Neuronal stem cell (in vitro differentiated cells): ENCODE results near the gene AHCTF1.
"Not testable (repeated sequence)": the region's sequence is repeated elsewhere in the genome, so short reads cannot be mapped to it uniquely, and the experiment has no call there.

Experiments used
- DNase-seq: peaks from one replicate; pipeline ENCODE4 v3.0.0-alpha.2; 2013; ENCODE audit warnings: low spot score
- H2AFZ ChIP-seq: one replicate; pipeline ENCODE4 v1.6.1; 2013; ENCODE audit warnings: mild to moderate bottlenecking, low read length, inconsistent platforms
- H2AK5ac ChIP-seq: 2 replicates; pipeline ENCODE4 v1.6.1; 2013; ENCODE audit warnings: low read depth, mild to moderate bottlenecking, inconsistent platforms, low read length, moderate library complexity, mixed read lengths
- H2BK120ac ChIP-seq: 2 replicates; pipeline ENCODE4 v1.6.1; 2013; ENCODE audit warnings: low read depth, mild to moderate bottlenecking, inconsistent platforms, low read length, moderate library complexity, mixed read lengths
- H2BK12ac ChIP-seq: one replicate; pipeline ENCODE4 v1.6.1; 2013; ENCODE audit warnings: low read length, inconsistent platforms
- H2BK15ac ChIP-seq: 2 replicates; pipeline ENCODE4 v1.6.1; 2013; ENCODE audit warnings: mild to moderate bottlenecking, low read length, inconsistent platforms, mixed read lengths
- H2BK5ac ChIP-seq: one replicate; pipeline ENCODE4 v1.6.1; 2013; ENCODE audit warnings: inconsistent platforms, mild to moderate bottlenecking, low read length, moderate library complexity
- H3K14ac ChIP-seq: one replicate; pipeline ENCODE4 v1.6.1; 2013; ENCODE audit warnings: low read length, inconsistent platforms
- H3K18ac ChIP-seq: 2 replicates; pipeline ENCODE4 v1.6.1; 2013; ENCODE audit warnings: low read length, inconsistent platforms
- H3K23ac ChIP-seq: 2 replicates; pipeline ENCODE4 v1.6.1; 2013; ENCODE audit warnings: low read depth, mild to moderate bottlenecking, mixed read lengths, low read length, inconsistent platforms; ENCODE audit not compliant: poor library complexity
- H3K27ac ChIP-seq: replicated peaks from 3 replicates; pipeline ENCODE4 v1.5.1; 2013; ENCODE audit warnings: low read length, inconsistent platforms
- H3K27me3 ChIP-seq, 3 experiments: 2 replicates each; pipeline ENCODE4 v1.6.1; 2013; ENCODE audit warnings: low read length in 3 of 3, mild to moderate bottlenecking in 2 of 3, inconsistent platforms in 1 of 3, low read depth in 1 of 3, mixed read lengths in 1 of 3, moderate library complexity in 1 of 3; ENCODE audit not compliant: control insufficient read depth in 3 of 3, insufficient read depth in 3 of 3
- H3K36me3 ChIP-seq, 2 donors: replicated peaks in 1 of 2; 2 replicates each; pipeline ENCODE4 v1.6.1; 2013; ENCODE audit warnings: low read length in 2 of 2; ENCODE audit not compliant: control insufficient read depth in 2 of 2, insufficient read depth in 2 of 2
- H3K4ac ChIP-seq: 2 replicates; pipeline ENCODE4 v1.6.1; 2013; ENCODE audit warnings: inconsistent platforms, mild to moderate bottlenecking, low read length, moderate library complexity
- H3K4me1 ChIP-seq, 2 donors: 1 replicate in 1 of 2; 2 replicates in 1 of 2; pipeline ENCODE4 v1.6.1; 2013; ENCODE audit warnings: low read length in 2 of 2, low read depth in 1 of 2; ENCODE audit not compliant: control insufficient read depth in 2 of 2, insufficient read depth in 1 of 2
- H3K4me2 ChIP-seq: one replicate; pipeline ENCODE4 v1.6.1; 2013; ENCODE audit warnings: mild to moderate bottlenecking, low read length, inconsistent platforms; ENCODE audit not compliant: insufficient read depth, poor library complexity, severe bottlenecking
- H3K4me3 ChIP-seq, 2 donors: 2 replicates each; pipeline ENCODE4 v1.5.1; 2013; ENCODE audit warnings: low read length in 2 of 2, mild to moderate bottlenecking in 2 of 2, inconsistent platforms in 1 of 2, moderate library complexity in 1 of 2
- H3K79me1 ChIP-seq: one replicate; pipeline ENCODE4 v1.6.1; 2013; ENCODE audit warnings: low read depth, mild to moderate bottlenecking, inconsistent platforms, low read length, moderate library complexity
- H3K9ac ChIP-seq: one replicate; pipeline ENCODE4 v1.6.1; 2013; ENCODE audit warnings: mild to moderate bottlenecking, low read depth, low read length, inconsistent platforms; ENCODE audit not compliant: poor library complexity
- H3K9me3 ChIP-seq, 2 donors: replicated peaks in 1 of 2; 2 replicates each; pipeline versions ENCODE3 to v1.6.1; 2013; ENCODE audit warnings: low read length in 2 of 2, mild to moderate bottlenecking in 2 of 2, inconsistent platforms in 1 of 2, low read depth in 1 of 2, mixed read lengths in 1 of 2, moderate library complexity in 1 of 2; ENCODE audit not compliant: control insufficient read depth in 2 of 2, insufficient read depth in 1 of 2
- H4K8ac ChIP-seq: one replicate; pipeline ENCODE4 v1.6.1; 2013; ENCODE audit warnings: low read depth, mild to moderate bottlenecking, inconsistent platforms, low read length, moderate library complexity
- H4K91ac ChIP-seq: one replicate; pipeline ENCODE4 v1.6.1; 2013; ENCODE audit warnings: low read length, low read depth, mild to moderate bottlenecking, inconsistent platforms; ENCODE audit not compliant: poor library complexity
- WGBS, 2 donors: extraction: QIAGEN DNeasy Blood & Tissue Kit; methylation state at CpG; one replicate each; pipeline ENCODE4 v1.1.7; 2013; ENCODE audit warnings: missing lambda C conversion rate in 2 of 2, mixed read lengths in 1 of 2; ENCODE audit not compliant: insufficient read length in 2 of 2, insufficient replicate concordance in 1 of 2; ENCODE audit errors: extremely low coverage in 2 of 2; 5-methylcytosine and 5-hydroxymethylcytosine counted together

The AHCTF1 gene

GRCh38 chr1:246840761-246841160, 91.0 kb downstream of the AHCTF1 start:
- H3K36me3 ChIP-seq, result peaks cover 11 to 73% of the 10 kb centered on the region in 2 donors
- not testable (repeated sequence) for H3K4me3 ChIP-seq, H3K27ac ChIP-seq, H3K9me3 ChIP-seq, DNase-seq, H3K18ac ChIP-seq, H3K4me2 ChIP-seq, H3K23ac ChIP-seq, H3K14ac ChIP-seq, H3K27me3 ChIP-seq, H3K9ac ChIP-seq, H3K4ac ChIP-seq, H4K8ac ChIP-seq, H2BK120ac ChIP-seq, H2BK12ac ChIP-seq, H3K79me1 ChIP-seq, H3K4me1 ChIP-seq, H2BK15ac ChIP-seq, H2AFZ ChIP-seq, H2AK5ac ChIP-seq, H2BK5ac ChIP-seq, H4K91ac ChIP-seq
- WGBS, 2 donors, result no CpG with 5 or more reads among the region's 3 CpGs

GRCh38 chr1:246838118-246838456, 93.7 kb downstream of the AHCTF1 start:
- H3K4me2 ChIP-seq, result no peak overlapping the region
- no peak overlapping the region for H3K9ac ChIP-seq
- H2AFZ ChIP-seq, result no peak overlapping the region
- no peak overlapping the region for H4K91ac ChIP-seq
- H3K18ac ChIP-seq, result no peak overlapping the region
- no peak overlapping the region for H3K23ac ChIP-seq
- H2BK15ac ChIP-seq, result no peak overlapping the region
- no peak overlapping the region for H2BK12ac ChIP-seq
- peaks cover 3 to 47% of the 10 kb centered on the region in 2 donors for H3K36me3 ChIP-seq
- H3K4me3 ChIP-seq, result no peak overlapping the region
- no peak overlapping the region for H3K4ac ChIP-seq
- no CpG with 5 or more reads among the region's 2 CpGs for WGBS, 2 donors
- H2AK5ac ChIP-seq, result no peak overlapping the region
- H3K79me1 ChIP-seq, result no peaks in the 10 kb centered on the region
- no peak overlapping the region for H2BK120ac ChIP-seq
- H3K14ac ChIP-seq, result no peak overlapping the region
- no peak overlapping the region for H4K8ac ChIP-seq
- no peaks in the 10 kb centered on the region for H3K27me3 ChIP-seq
- H3K4me1 ChIP-seq, result no peaks in the 10 kb centered on the region
- H3K9me3 ChIP-seq, result no peaks in the 10 kb centered on the region
- no peak overlapping the region for H2BK5ac ChIP-seq
- H3K27ac ChIP-seq, result no peak overlapping the region
- DNase-seq, result no peak

GRCh38 chr1:246837418-246838117, 94.2 kb downstream of the AHCTF1 start:
- H3K4me3 ChIP-seq, result no peak overlapping the region
- no peak overlapping the region for H3K4ac ChIP-seq
- no peak overlapping the region for H3K18ac ChIP-seq
- no peak overlapping the region for H2AFZ ChIP-seq
- DNase-seq, result no peak
- H3K23ac ChIP-seq, result no peak overlapping the region
- H2AK5ac ChIP-seq, result no peak overlapping the region
- no peak overlapping the region for H2BK12ac ChIP-seq
- H3K27me3 ChIP-seq, result no peaks in the 10 kb centered on the region
- no peak overlapping the region for H3K4me2 ChIP-seq
- H3K4me1 ChIP-seq, result no peaks in the 10 kb centered on the region
- no peaks in the 10 kb centered on the region for H3K9me3 ChIP-seq
- H3K36me3 ChIP-seq, result peaks cover 0 to 42% of the 10 kb centered on the region in 2 donors
- no peak overlapping the region for H3K27ac ChIP-seq
- no peak overlapping the region for H3K14ac ChIP-seq
- no peak overlapping the region for H2BK120ac ChIP-seq
- no peak overlapping the region for H4K8ac ChIP-seq
- no peak overlapping the region for H4K91ac ChIP-seq
- H2BK15ac ChIP-seq, result no peak overlapping the region
- H2BK5ac ChIP-seq, result no peak overlapping the region
- no peaks in the 10 kb centered on the region for H3K79me1 ChIP-seq
- no peak overlapping the region for H3K9ac ChIP-seq
- no CpG with 5 or more reads among the region's 9 CpGs for WGBS, 2 donors

GRCh38 chr1:246836209-246836966, 95.4 kb downstream of the AHCTF1 start:
- Histone ChIP-seq H2BK120ac (no peak overlapping the region), H2AK5ac (no peak overlapping the region), H3K4me3 (no peak overlapping the region), H4K8ac (no peak overlapping the region), H3K36me3 (peaks cover 0 to 32% of the 10 kb centered on the region in 2 donors), H3K4me1 (peaks cover 0 to 4% of the 10 kb centered on the region in 2 donors), H3K23ac (no peak overlapping the region), H2AFZ (no peak overlapping the region), H3K4me2 (no peak overlapping the region), H2BK15ac (no peak overlapping the region), H3K18ac (no peak overlapping the region), H3K27ac (no peak overlapping the region), H2BK5ac (no peak overlapping the region), H3K79me1 (no peaks in the 10 kb centered on the region), H4K91ac (no peak overlapping the region), H3K27me3 (no peaks in the 10 kb centered on the region), H3K9ac (no peak overlapping the region), H3K4ac (no peak overlapping the region), H2BK12ac (no peak overlapping the region), H3K9me3 (no peaks in the 10 kb centered on the region), H3K14ac (no peak overlapping the region)
- DNase-seq, result no peak
- no CpG with 5 or more reads among the region's 6 CpGs for WGBS, 2 donors
